K562 (cell line): ENCODE measurements around the gene COG7. TPM values are rescaled to one million over a fixed set of nuclear protein-coding genes. Genes with fewer than 3 reads are reported as not detected.

Source experiments
- ATAC-seq: fragments of 200-7000 bp; cut with Tn5 transposase; 3 replicates; pipeline ENCODE4 v1.9.1; 2020; ENCODE audit warnings: moderate library complexity
- BruUV-seq: library from RNA; stranded (reverse); fragments of 400-500 nt; replicated peaks from 2 replicates; lab custom pipeline; 2021; lab: Mats Ljungman, UMichigan
- CTCF ChIA-PET: fragments of 300-600 bp; formaldehyde crosslinking; extraction: SDS; loops from one replicate; lab custom pipeline; 2021; ENCODE audit warnings: low intra/inter-chr PET ratio; lab: Yijun Ruan, JAX
- POLR2A ChIA-PET: fragments of 300-600, 350-650 bp; sonication (Branson Sonifier 250); formaldehyde crosslinking; extraction: SDS; loops from one replicate; lab custom pipeline; 2021; ENCODE audit warnings: antibody characterized with exemption, inconsistent platforms; lab: Yijun Ruan, JAX
- DNase-seq, 4 experiments: peaks; one replicate each; pipeline versions ENCODE4 v3.0.0 to v3.0.0-alpha.2; 2011 to 2018; ENCODE audit warnings: low spot score in 3 of 4, mixed read lengths in 3 of 4; ENCODE audit errors: extremely low read depth in 1 of 4
- FAIRE-seq: peaks from 2 replicates; lab custom pipeline; 2011; peaks lifted over from hg19 to GRCh38; lab: Jason Lieb, UNC
- H2AFZ ChIP-seq: 2 replicates; pipeline ENCODE4 v1.6.0; 2011; ENCODE audit warnings: low read depth, low read length, control low read depth, inconsistent platforms
- H3K27ac ChIP-seq: fragments of 200-600 bp; 3 replicates; pipeline ENCODE4 v1.8.0; 2011; ENCODE audit warnings: low read depth, mild to moderate bottlenecking, control low read depth, inconsistent platforms, low read length, moderate library complexity, mixed read lengths; ENCODE audit errors: extremely low read depth
- H3K27me3 ChIP-seq, 2 experiments: fragments of 300-600 bp in 1 of 2; 2 replicates in 1 of 2; 3 replicates in 1 of 2; pipeline versions ENCODE4 v1.6.0 to v1.8.0; 2011; ENCODE audit warnings: inconsistent platforms in 2 of 2, low read length in 2 of 2, mild to moderate bottlenecking in 1 of 2, mixed read lengths in 1 of 2, moderate library complexity in 1 of 2; ENCODE audit not compliant: control insufficient read depth in 2 of 2, insufficient read depth in 2 of 2
- H3K36me3 ChIP-seq: fragments of 300-600 bp; 3 replicates; pipeline ENCODE4 v1.8.0; 2011; ENCODE audit warnings: mild to moderate bottlenecking, low read length, inconsistent platforms; ENCODE audit not compliant: control insufficient read depth, insufficient read depth
- H3K4me1 ChIP-seq, 2 experiments: fragments of 200-600 bp in 1 of 2; replicated peaks in 1 of 2; 2 replicates in 1 of 2; 3 replicates in 1 of 2; pipeline versions ENCODE4 v1.5.1 to v1.8.0; 2011; ENCODE audit warnings: inconsistent platforms in 2 of 2, low read length in 2 of 2, mild to moderate bottlenecking in 1 of 2, mixed read lengths in 1 of 2, moderate library complexity in 1 of 2; ENCODE audit not compliant: control insufficient read depth in 2 of 2, insufficient read depth in 2 of 2
- H3K4me2 ChIP-seq: 2 replicates; pipeline ENCODE4 v1.6.1; 2011; ENCODE audit warnings: low read length, control low read depth, inconsistent platforms, mixed read lengths; ENCODE audit not compliant: insufficient read depth
- H3K4me3 ChIP-seq: fragments of 200-600 bp; sonication (generic), shearing (Covaris generic); 2 replicates; pipeline ENCODE4 v1.5.1; 2016; ENCODE audit warnings: control low read depth, inconsistent platforms
- H3K79me2 ChIP-seq: fragments of 200-600 bp; 3 replicates; pipeline ENCODE4 v1.8.0; 2011; ENCODE audit warnings: low read length, inconsistent platforms; ENCODE audit not compliant: control insufficient read depth, insufficient read depth
- H3K9ac ChIP-seq, 2 experiments: 2 replicates each; pipeline versions ENCODE4 v1.6.0 to v1.6.1; 2011; ENCODE audit warnings: low read depth in 2 of 2, low read length in 2 of 2, control low read depth in 1 of 2, inconsistent platforms in 1 of 2, mild to moderate bottlenecking in 1 of 2, mixed read lengths in 1 of 2; ENCODE audit not compliant: insufficient read depth in 1 of 2
- H3K9me1 ChIP-seq: one replicate; pipeline ENCODE4 v1.6.0; 2011; ENCODE audit warnings: inconsistent platforms, mild to moderate bottlenecking, low read length, moderate library complexity; ENCODE audit not compliant: control insufficient read depth, insufficient read depth
- H3K9me3 ChIP-seq: replicated peaks from 2 replicates; pipeline ENCODE4 v1.5.1; 2011; ENCODE audit warnings: low read depth, low read length, inconsistent platforms; ENCODE audit not compliant: control insufficient read depth, insufficient read depth
- H4K20me1 ChIP-seq: replicated peaks from 2 replicates; pipeline ENCODE4 v1.6.1; 2011; ENCODE audit warnings: low read length, inconsistent platforms, mixed read lengths; ENCODE audit not compliant: control insufficient read depth, insufficient read depth
- DMBX1 ChIP-seq: fragments of 250-450 bp; sonication (Bioruptor Pico); IDR thresholded peaks from 2 replicates; pipeline ENCODE4 v1.8.0; 2022; ENCODE audit warnings: inconsistent platforms, mild to moderate bottlenecking, moderate library complexity, borderline replicate concordance
- RFX5 ChIP-seq: IDR thresholded peaks from 2 replicates; pipeline ENCODE4 v1.6.1; 2011; ENCODE audit warnings: low read depth, mild to moderate bottlenecking, improper control_type of control experiment, low read length
- SIX5 ChIP-seq, 2 experiments: IDR thresholded peaks; 2 replicates each; pipeline ENCODE4 v1.6.1; 2011; ENCODE audit warnings: low read length in 2 of 2, borderline replicate concordance in 1 of 2, low read depth in 1 of 2, mild to moderate bottlenecking in 1 of 2, moderate library complexity in 1 of 2; ENCODE audit not compliant: insufficient read depth in 1 of 2
- XRCC4 ChIP-seq: IDR thresholded peaks from one replicate; pipeline ENCODE4 v1.6.1; 2011; ENCODE audit not compliant: insufficient read depth, insufficient read length; ENCODE audit errors: extremely low read depth
- ZNF395 ChIP-seq: fragments of 200-800 bp; sonication (Bioruptor generic); IDR thresholded peaks from 2 replicates; pipeline ENCODE4 v1.6.1; 2017; ENCODE audit warnings: missing genetic modification characterization, missing compliant biosample characterization
- WGBS: fragments of 100-300 bp; shearing (Covaris generic); methylation state at CpG from one replicate; pipeline ENCODE4 v1.1.6; 2016; ENCODE audit warnings: low coverage, mixed read lengths; ENCODE audit not compliant: insufficient coverage; ENCODE audit errors: missing lambda C conversion rate; 5-methylcytosine and 5-hydroxymethylcytosine counted together
- in situ Hi-C: fragments of 300-500 bp; cut with MboI; formaldehyde crosslinking; loops from 4 replicates; pipeline ENCODE4 v1.15.0; 2018; ENCODE audit warnings: inconsistent platforms, mixed read lengths
- intact Hi-C: fragments of 100-400 bp; cut with micrococcal nuclease; formaldehyde crosslinking; loops from 2 replicates; pipeline ENCODE4 v1.14.2; 2022
- polyA plus RNA-seq, 8 experiments: library from polyadenylated mRNA; depleted of rRNA in 4 of 8; stranded (reverse) in 5 of 8; unstranded in 3 of 8; fragments of >200 nt; fragmentation: Nextera tagmentation in 2 of 8; fragmentation: Illumina TruSeq in 1 of 8; extraction: Ambion mirVana in 2 of 8; extraction: Trizol in 1 of 8; gene quantifications; 2 replicates each; pipeline versions ENCODE4 v1.2.1 to v1.2.3, GENCODE V29; 2011 to 2014; ENCODE audit warnings: inconsistent platforms in 1 of 8, missing spikeins in 1 of 8
- total RNA-seq, 7 experiments: library from RNA; depleted of rRNA in 6 of 7; stranded (reverse); fragments of >200 nt in 6 of 7; fragmentation: Illumina TruSeq in 2 of 7; extraction: Trizol in 2 of 7; gene quantifications; 2 replicates each; pipeline versions ENCODE4 v1.2.1 to v1.2.3, GENCODE V29; 2011 to 2021; ENCODE audit warnings: low replicate concordance in 1 of 7

The COG7 gene
- total and polyA plus RNA-seq, 9 of the 15 experiments (the other 6 are each of a cell fraction or from before 2014, with no cell fraction given): 3.8 to 17.6 (median 13.4) TPM

GRCh38 chr16:23408242-23408822 lies 44.7 kb downstream of the COG7 start:
- intact Hi-C loops: no loop called here
- Histone ChIP-seq H3K36me3 (peaks cover 62% of the 10 kb centered on the region; the same call in 2 of the 3 replicates), H4K20me1 (peaks cover 2% of the 10 kb centered on the region; the same call in 1 of the 2 replicates), H3K4me2 (no peak overlapping the region), H3K9me3 (no peaks in the 10 kb centered on the region), H3K9me1 (no peaks in the 10 kb centered on the region), H3K79me2 (no peaks in the 10 kb centered on the region), H2AFZ (no peak overlapping the region), H3K4me3 (no peak overlapping the region), H3K27me3 (no peaks in the 10 kb centered on the region), H3K9ac (no peak overlapping the region), H3K4me1 (no peaks in the 10 kb centered on the region), H3K27ac (no peak overlapping the region)
- TF ChIP-seq RFX5: no peak
- no peak for TF ChIP-seq DMBX1
- no peak for TF ChIP-seq SIX5 (IDR thresholded peaks at IDR 0.05; ENCODE audit: borderline replicate concordance in 1 of 2, insufficient read depth in 1 of 2, low read depth in 1 of 2, low read length in 2 of 2)
- TF ChIP-seq XRCC4: no peak
- TF ChIP-seq ZNF395: no peak
- no peak for ATAC-seq
- POLR2A ChIA-PET: interaction anchor here (0.5 to 1.0 kb wide), 2 partner anchors 40 to 149 kb away, joined by 3 read pairs; partner anchors contain the start of gene UBFD1
- CTCF ChIA-PET: no interaction called here
- 87% methylated on average over 3 of the region's 21 CpGs for WGBS
- in situ Hi-C loops: no loop called here
- no peak for FAIRE-seq
- no peak for DNase-seq
- no TSS peak for BruUV-seq
